Lung (tissue), 12 donors: ENCODE measurements around the gene MYB. TPM values are rescaled to one million over a fixed set of nuclear protein-coding genes. Genes with fewer than 3 reads are reported as not detected.

Source experiments
- ATAC-seq: fragments of 200-7000 bp; cut with Tn5 transposase; one replicate; pipeline ENCODE4 v1.9.1; 2020; ENCODE audit warnings: moderate number of reproducible peaks; ENCODE audit not compliant: insufficient read depth, low FRiP score
- DNase-seq, 3 donors: peaks; one replicate each; pipeline ENCODE4 v3.0.0-alpha.2; 2013 to 2017
- H3K27ac ChIP-seq, 2 donors: one replicate each; pipeline ENCODE4 v1.5.1; 2013; ENCODE audit warnings: mild to moderate bottlenecking in 2 of 2, moderate library complexity in 2 of 2, control low read depth in 1 of 2, inconsistent platforms in 1 of 2, low read depth in 1 of 2, low read length in 1 of 2
- H3K27me3 ChIP-seq, 3 donors: one replicate each; pipeline ENCODE4 v1.5.1; 2013; ENCODE audit warnings: low read length in 2 of 3; ENCODE audit not compliant: control insufficient read depth in 3 of 3, insufficient read depth in 3 of 3
- H3K36me3 ChIP-seq, 4 donors: one replicate each; pipeline ENCODE4 v1.5.1; 2013; ENCODE audit warnings: low read length in 4 of 4, mild to moderate bottlenecking in 1 of 4, moderate library complexity in 1 of 4; ENCODE audit not compliant: control insufficient read depth in 4 of 4, insufficient read depth in 4 of 4
- H3K4me1 ChIP-seq, 5 donors: one replicate each; pipeline ENCODE4 v1.5.1; 2013; ENCODE audit warnings: low read length in 5 of 5, mild to moderate bottlenecking in 2 of 5, moderate library complexity in 1 of 5; ENCODE audit not compliant: control insufficient read depth in 5 of 5, insufficient read depth in 5 of 5
- H3K4me3 ChIP-seq: one replicate; pipeline ENCODE4 v1.5.1; 2013; ENCODE audit warnings: mild to moderate bottlenecking, control low read depth, moderate library complexity
- H3K9ac ChIP-seq, 2 donors: one replicate each; pipeline ENCODE4 v1.5.1; 2013; ENCODE audit warnings: low read length in 2 of 2, control low read depth in 1 of 2; ENCODE audit not compliant: insufficient read depth in 1 of 2
- H3K9me3 ChIP-seq, 4 donors: one replicate each; pipeline ENCODE4 v1.5.1; 2013; ENCODE audit warnings: low read length in 3 of 4, mild to moderate bottlenecking in 1 of 4, moderate library complexity in 1 of 4; ENCODE audit not compliant: control insufficient read depth in 4 of 4, insufficient read depth in 3 of 4
- CTCF ChIP-seq: IDR thresholded peaks from 2 replicates; pipeline ENCODE4 v1.5.1; 2012; ENCODE audit warnings: mild to moderate bottlenecking; ENCODE audit errors: control extremely low read depth, extremely low read depth
- WGBS, 2 donors: extraction: QIAGEN DNeasy Blood & Tissue Kit; methylation state at CpG; one replicate each; pipeline ENCODE4 v1.1.7; 2013; 5-methylcytosine and 5-hydroxymethylcytosine counted together
- polyA plus RNA-seq, 2 donors: library from polyadenylated mRNA; stranded (reverse); fragments of 200-250 nt; gene quantifications; one replicate each; pipeline ENCODE4 v1.2.1, GENCODE V29; 2013
- total RNA-seq, 2 donors: library from RNA; depleted of rRNA in 1 of 2; stranded (reverse); fragments of >200 nt in 1 of 2; gene quantifications; one replicate each; pipeline ENCODE4 v1.2.1, GENCODE V29; 2014 to 2021
- donor health status: control.
- donor health status: control.
- donor health status: Bipolar disorder and iron deficiency.
- donor health status: healthy.
- donor health status: DM: yes; HTN: yes; CAD: no.

Gene MYB
- total and polyA plus RNA-seq, 4 donors: 1.3 to 11.3 (median 4.6) TPM

GRCh38 chr6:135170849-135171248 lies 10.3 kb upstream of the MYB start:
- DNase-seq (no peak), ATAC-seq (no peak)
- no peak for TF ChIP-seq CTCF
- Histone ChIP-seq H3K4me3 (no peak overlapping the region), H3K27me3 (no peaks in the 10 kb centered on the region), H3K36me3 (no peaks in the 10 kb centered on the region), H3K9ac (no peak overlapping the region), H3K9me3 (no peaks in the 10 kb centered on the region), H3K27ac (no peak overlapping the region), H3K4me1 (peaks cover 0 to 5% (median 0%) of the 10 kb centered on the region in 5 donors)
- 59 to 84% methylated on average over 3 of the region's 3 CpGs for WGBS, 2 donors

GRCh38 chr6:135173242-135173988 lies 7.7 kb upstream of the MYB start:
- H3K4me1 ChIP-seq: peaks cover 0 to 2% (median 0%) of the 10 kb centered on the region in 5 donors
- no peak overlapping the region for H3K9ac ChIP-seq
- TF ChIP-seq CTCF: no peak
- 91 to 95% methylated on average over 3 of the region's 3 CpGs for WGBS, 2 donors
- H3K27me3 ChIP-seq: no peaks in the 10 kb centered on the region
- ATAC-seq (no peak), DNase-seq (no peak)
- H3K36me3 ChIP-seq: no peaks in the 10 kb centered on the region
- H3K4me3 ChIP-seq: no peak overlapping the region
- H3K9me3 ChIP-seq: no peaks in the 10 kb centered on the region
- H3K27ac ChIP-seq: no peak overlapping the region

GRCh38 chr6:135173989-135174484 lies 7.1 kb upstream of the MYB start:
- no peak overlapping the region for H3K9ac ChIP-seq
- H3K36me3 ChIP-seq: no peaks in the 10 kb centered on the region
- no peaks in the 10 kb centered on the region for H3K9me3 ChIP-seq
- no peak for TF ChIP-seq CTCF
- no peak for DNase-seq
- H3K27me3 ChIP-seq: no peaks in the 10 kb centered on the region
- H3K4me1 ChIP-seq: no peaks in the 10 kb centered on the region
- no peak overlapping the region for H3K4me3 ChIP-seq
- H3K27ac ChIP-seq: no peak overlapping the region
- ATAC-seq: no peak
